Lower leg skin (tissue), 3 donors: ENCODE measurements around the gene IQCC.

Source experiments
- POLR2A ChIP-seq, 2 donors: fragments of 450-650 bp; IDR thresholded peaks; one replicate each; pipeline ENCODE4 v1.6.1; 2016 to 2017; ENCODE audit warnings: antibody characterized with exemption in 2 of 2, mild to moderate bottlenecking in 1 of 2, moderate library complexity in 1 of 2
- TF ChIP-seq, protein P1 (sequence below), 3 donors: fragments of 450-650 bp; IDR thresholded peaks; one replicate each; pipeline ENCODE4 v1.5.1; 2016; ENCODE audit warnings: antibody characterized with exemption in 3 of 3, mild to moderate bottlenecking in 3 of 3, moderate library complexity in 2 of 3

GRCh38 chr1:32181563-32181962 is 23.9 kb upstream of the IQCC start:
- TF ChIP-seq, protein P1, sequence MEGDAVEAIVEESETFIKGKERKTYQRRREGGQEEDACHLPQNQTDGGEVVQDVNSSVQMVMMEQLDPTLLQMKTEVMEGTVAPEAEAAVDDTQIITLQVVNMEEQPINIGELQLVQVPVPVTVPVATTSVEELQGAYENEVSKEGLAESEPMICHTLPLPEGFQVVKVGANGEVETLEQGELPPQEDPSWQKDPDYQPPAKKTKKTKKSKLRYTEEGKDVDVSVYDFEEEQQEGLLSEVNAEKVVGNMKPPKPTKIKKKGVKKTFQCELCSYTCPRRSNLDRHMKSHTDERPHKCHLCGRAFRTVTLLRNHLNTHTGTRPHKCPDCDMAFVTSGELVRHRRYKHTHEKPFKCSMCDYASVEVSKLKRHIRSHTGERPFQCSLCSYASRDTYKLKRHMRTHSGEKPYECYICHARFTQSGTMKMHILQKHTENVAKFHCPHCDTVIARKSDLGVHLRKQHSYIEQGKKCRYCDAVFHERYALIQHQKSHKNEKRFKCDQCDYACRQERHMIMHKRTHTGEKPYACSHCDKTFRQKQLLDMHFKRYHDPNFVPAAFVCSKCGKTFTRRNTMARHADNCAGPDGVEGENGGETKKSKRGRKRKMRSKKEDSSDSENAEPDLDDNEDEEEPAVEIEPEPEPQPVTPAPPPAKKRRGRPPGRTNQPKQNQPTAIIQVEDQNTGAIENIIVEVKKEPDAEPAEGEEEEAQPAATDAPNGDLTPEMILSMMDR (IDR thresholded peaks at IDR 0.05): no peak
- no peak for TF ChIP-seq POLR2A (IDR thresholded peaks at IDR 0.05)
